ENCODE results near the gene ELOF1. TPM values are rescaled to one million over a fixed set of nuclear protein-coding genes. Genes with fewer than 3 reads are reported as not detected.
"Not testable (repeated sequence)": the region's sequence is repeated elsewhere in the genome, so short reads cannot be mapped to it uniquely, and the experiment has no call there.

Gene ELOF1
- total RNA-seq, 1 experiment from 2014 or later: 49.4 TPM

- BruUV-seq (replicated peaks): no TSS peak
- no peaks in the 10 kb centered on the region for H3K4me1 Mint-ChIP-seq (ENCODE audit: low read depth, unreplicated experiment)
- no peak for DNase-seq
- ChIA-PET CTCF (no interaction called here), POLR2A (interaction anchor here (0.6 kb wide), 1 partner anchor 192 kb away, joined by 4 read pairs; the partner anchor contains the start of gene EPOR)
- no peak overlapping the region for H3K27ac Mint-ChIP-seq (ENCODE audit: unreplicated experiment)
- H3K4me1 ChIP-seq: no peaks in the 10 kb centered on the region
- H3K4me3 ChIP-seq (ENCODE audit: low read depth, low read length): no peak overlapping the region
- no peaks in the 10 kb centered on the region for H3K27me3 ChIP-seq (replicated peaks; ENCODE audit: control insufficient read depth, insufficient read depth, low read length)
- H3K9me3 Mint-ChIP-seq (ENCODE audit: unreplicated experiment): no peaks in the 10 kb centered on the region
- H3K9me3 ChIP-seq: no peaks in the 10 kb centered on the region
- no peaks in the 10 kb centered on the region for H3K27me3 Mint-ChIP-seq (ENCODE audit: insufficient read depth, unreplicated experiment)
- no peak overlapping the region for H3K4me3 Mint-ChIP-seq (ENCODE audit: unreplicated experiment)
- TF ChIP-seq, protein P1, sequence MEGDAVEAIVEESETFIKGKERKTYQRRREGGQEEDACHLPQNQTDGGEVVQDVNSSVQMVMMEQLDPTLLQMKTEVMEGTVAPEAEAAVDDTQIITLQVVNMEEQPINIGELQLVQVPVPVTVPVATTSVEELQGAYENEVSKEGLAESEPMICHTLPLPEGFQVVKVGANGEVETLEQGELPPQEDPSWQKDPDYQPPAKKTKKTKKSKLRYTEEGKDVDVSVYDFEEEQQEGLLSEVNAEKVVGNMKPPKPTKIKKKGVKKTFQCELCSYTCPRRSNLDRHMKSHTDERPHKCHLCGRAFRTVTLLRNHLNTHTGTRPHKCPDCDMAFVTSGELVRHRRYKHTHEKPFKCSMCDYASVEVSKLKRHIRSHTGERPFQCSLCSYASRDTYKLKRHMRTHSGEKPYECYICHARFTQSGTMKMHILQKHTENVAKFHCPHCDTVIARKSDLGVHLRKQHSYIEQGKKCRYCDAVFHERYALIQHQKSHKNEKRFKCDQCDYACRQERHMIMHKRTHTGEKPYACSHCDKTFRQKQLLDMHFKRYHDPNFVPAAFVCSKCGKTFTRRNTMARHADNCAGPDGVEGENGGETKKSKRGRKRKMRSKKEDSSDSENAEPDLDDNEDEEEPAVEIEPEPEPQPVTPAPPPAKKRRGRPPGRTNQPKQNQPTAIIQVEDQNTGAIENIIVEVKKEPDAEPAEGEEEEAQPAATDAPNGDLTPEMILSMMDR (IDR thresholded peaks at IDR 0.05; ENCODE audit: insufficient read depth in 1 of 2, low read depth in 1 of 2, low read length in 1 of 2, severe bottlenecking in 1 of 2, unreplicated experiment in 1 of 2): no peak
- no peaks in the 10 kb centered on the region for H3K36me3 Mint-ChIP-seq (ENCODE audit: insufficient read depth, unreplicated experiment)
- no peaks in the 10 kb centered on the region for H3K36me3 ChIP-seq (ENCODE audit: control insufficient read depth, insufficient read depth, low read length)
- intact Hi-C loops (cut with micrococcal nuclease; ENCODE audit: unreplicated experiment): no loop called here
Observed at GRCh38 chr19:11576227-11576626, 17.2 kb upstream of the ELOF1 start.

- no peaks in the 10 kb centered on the region for H3K36me3 Mint-ChIP-seq (ENCODE audit: insufficient read depth, unreplicated experiment)
- Histone ChIP-seq H3K9me3 (no peaks in the 10 kb centered on the region), H3K27me3 (replicated peaks; ENCODE audit: control insufficient read depth, insufficient read depth, low read length) (no peaks in the 10 kb centered on the region), H3K4me1 (no peaks in the 10 kb centered on the region), H3K36me3 (ENCODE audit: control insufficient read depth, insufficient read depth, low read length) (no peaks in the 10 kb centered on the region), H3K4me3 (ENCODE audit: low read depth, low read length) (no peak overlapping the region)
- H3K4me1 Mint-ChIP-seq (ENCODE audit: low read depth, unreplicated experiment): no peaks in the 10 kb centered on the region
- BruUV-seq (replicated peaks): no TSS peak
- H3K4me3 Mint-ChIP-seq (ENCODE audit: unreplicated experiment): no peak overlapping the region
- POLR2A ChIA-PET: no interaction called here
- TF ChIP-seq, protein P1 (IDR thresholded peaks at IDR 0.05; ENCODE audit: insufficient read depth in 1 of 2, low read depth in 1 of 2, low read length in 1 of 2, severe bottlenecking in 1 of 2, unreplicated experiment in 1 of 2): no peak
- H3K9me3 Mint-ChIP-seq (ENCODE audit: unreplicated experiment): no peaks in the 10 kb centered on the region
- intact Hi-C loops (cut with micrococcal nuclease; ENCODE audit: unreplicated experiment): no loop called here
- CTCF ChIA-PET: no interaction called here
- DNase-seq: no peak
- H3K27me3 Mint-ChIP-seq (ENCODE audit: insufficient read depth, unreplicated experiment): no peaks in the 10 kb centered on the region
- H3K27ac Mint-ChIP-seq (ENCODE audit: unreplicated experiment): no peak overlapping the region
Observed at GRCh38 chr19:11574689-11575088, 15.7 kb upstream of the ELOF1 start.

GRCh38 chr19:11573763-11574162 lies 14.7 kb upstream of the ELOF1 start:
- BruUV-seq (replicated peaks); DNase-seq; H3K4me1 Mint-ChIP-seq (ENCODE audit: low read depth, unreplicated experiment); H3K27ac Mint-ChIP-seq (ENCODE audit: unreplicated experiment); H3K27me3 Mint-ChIP-seq (ENCODE audit: insufficient read depth, unreplicated experiment); POLR2A ChIA-PET; H3K4me1 ChIP-seq; H3K9me3 ChIP-seq; intact Hi-C loops (cut with micrococcal nuclease; ENCODE audit: unreplicated experiment); H3K36me3 Mint-ChIP-seq (ENCODE audit: insufficient read depth, unreplicated experiment); H3K4me3 ChIP-seq (ENCODE audit: low read depth, low read length); H3K4me3 Mint-ChIP-seq (ENCODE audit: unreplicated experiment); H3K36me3 ChIP-seq (ENCODE audit: control insufficient read depth, insufficient read depth, low read length); H3K27me3 ChIP-seq (replicated peaks; ENCODE audit: control insufficient read depth, insufficient read depth, low read length); H3K9me3 Mint-ChIP-seq (ENCODE audit: unreplicated experiment); CTCF ChIA-PET: not testable (repeated sequence)

- intact Hi-C loops (cut with micrococcal nuclease; ENCODE audit: unreplicated experiment); H3K36me3 ChIP-seq (ENCODE audit: control insufficient read depth, insufficient read depth, low read length); DNase-seq; BruUV-seq (replicated peaks); H3K9me3 Mint-ChIP-seq (ENCODE audit: unreplicated experiment); CTCF ChIA-PET; H3K4me3 ChIP-seq (ENCODE audit: low read depth, low read length); H3K9me3 ChIP-seq; H3K36me3 Mint-ChIP-seq (ENCODE audit: insufficient read depth, unreplicated experiment); H3K4me1 Mint-ChIP-seq (ENCODE audit: low read depth, unreplicated experiment); H3K4me3 Mint-ChIP-seq (ENCODE audit: unreplicated experiment); H3K27me3 Mint-ChIP-seq (ENCODE audit: insufficient read depth, unreplicated experiment); POLR2A ChIA-PET; H3K4me1 ChIP-seq; H3K27me3 ChIP-seq (replicated peaks; ENCODE audit: control insufficient read depth, insufficient read depth, low read length); H3K27ac Mint-ChIP-seq (ENCODE audit: unreplicated experiment): not testable (repeated sequence)
Observed at GRCh38 chr19:11573354-11573753, 14.3 kb upstream of the ELOF1 start.

Measured in Caco-2 (cell line).